Measurements from ENCODE around the gene HOMER2. TPM values are rescaled to one million over a fixed set of nuclear protein-coding genes. Genes with fewer than 3 reads are reported as not detected.

Gene HOMER2
- total and polyA plus RNA-seq, 2 of the 13 experiments (the other 11 are each of a cell fraction or from before 2014, with no cell fraction given): 12.9 to 14.1 TPM

DNA sequence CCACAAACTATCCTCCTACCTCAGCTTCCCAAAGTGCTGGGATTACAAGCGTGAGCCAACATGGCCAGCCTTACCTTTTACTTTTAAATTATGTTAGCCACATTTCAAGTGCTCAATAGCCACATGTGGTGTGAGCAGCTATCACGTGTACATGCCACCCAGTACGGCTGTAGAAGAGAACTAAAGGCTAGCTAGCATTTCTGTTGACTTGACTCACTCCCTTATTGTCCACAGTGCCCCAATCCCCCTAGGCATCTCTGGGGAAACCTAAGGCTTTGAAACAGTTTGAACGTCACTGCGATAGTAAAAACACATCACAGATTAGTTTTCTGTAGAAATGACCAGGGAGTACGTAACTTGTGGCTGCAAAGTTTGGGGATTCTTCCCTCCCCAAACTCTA is 46.9 kb upstream of the HOMER2 start:
- intact Hi-C loops (cut with micrococcal nuclease; ENCODE audit: unreplicated experiment): no loop called here
- ATAC-seq: no peak
- no peak overlapping the region for H3K4me2 ChIP-seq (ENCODE audit: low read depth, low read length)
- CTCF ChIA-PET (ENCODE audit: low intra/inter-chr PET ratio, low total read pairs): interaction anchor here (1.9 kb wide), 1 partner anchor 150 kb away, joined by 17 read pairs; no protein-coding TSS in a partner anchor
- H4K20me1 ChIP-seq (ENCODE audit: insufficient read depth, low read length): no peaks in the 10 kb centered on the region
- no peak for FAIRE-seq
- WGBS (ENCODE audit: low lambda C conversion rate): over 99% methylated on average over 6 of the region's 6 CpGs
- H3K9ac ChIP-seq (ENCODE audit: insufficient read depth, low read depth, low read length): no peak overlapping the region
- in situ Hi-C loops (cut with HindIII; ENCODE audit: extremely low pct_ligation_motif_present, low pct_unique_long_range_greater_than_20kb): no loop called here
- no peak overlapping the region for H2AFZ ChIP-seq (ENCODE audit: low read length)
- H3K4me1 ChIP-seq (ENCODE audit: insufficient read depth, low read length): no peaks in the 10 kb centered on the region
- no TSS peak for BruUV-seq (replicated peaks)
- no peaks in the 10 kb centered on the region for H3K79me2 ChIP-seq (ENCODE audit: insufficient read depth, low read length)
- POLR2A ChIA-PET: interaction anchor here (1.2 kb wide), 1 partner anchor 12 kb away, joined by 4 read pairs; the partner anchor contains the start of gene C15orf40
- H3K9me3 ChIP-seq (ENCODE audit: low read length): no peaks in the 10 kb centered on the region
- H3K27me3 ChIP-seq (ENCODE audit: control insufficient read depth in 1 of 2, insufficient read depth in 2 of 2, low read length in 2 of 2): no peaks in the 10 kb centered on the region
- H3K36me3 ChIP-seq (replicated peaks in 1 of 2; ENCODE audit: control insufficient read depth in 1 of 2, insufficient read depth in 2 of 2, low read length in 2 of 2): no peaks in the 10 kb centered on the region; a peak in 1 of 5 replicates
- no peak overlapping the region for H3K27ac ChIP-seq (ENCODE audit: extremely low read length, insufficient read depth, low read length)
- no peak for DNase-seq (ENCODE audit: low spot score)
- no peak overlapping the region for H3K4me3 ChIP-seq (replicated peaks in 1 of 3; ENCODE audit: insufficient read depth in 1 of 3, low read depth in 2 of 3, low read length in 3 of 3)
- TF ChIP-seq GLI4 (CRISPR knock-in tag; IDR thresholded peaks at IDR 0.05; ENCODE audit: borderline replicate concordance) (no peak), KMT2B (CRISPR knock-in tag; IDR thresholded peaks at IDR 0.05) (no peak), ZNF333 (CRISPR knock-in tag; IDR thresholded peaks at IDR 0.05; ENCODE audit: borderline replicate concordance) (no peak), ZNF678 (CRISPR knock-in tag; IDR thresholded peaks at IDR 0.05) (no peak), RARG (CRISPR knock-in tag; IDR thresholded peaks at IDR 0.05; ENCODE audit: low read depth) (no peak), ZNF781 (CRISPR knock-in tag; IDR thresholded peaks at IDR 0.05; ENCODE audit: borderline replicate concordance, not compliant biosample characterization) (no peak), ZNF567 (CRISPR knock-in tag; IDR thresholded peaks at IDR 0.05; ENCODE audit: borderline replicate concordance) (no peak), BCL3 (CRISPR knock-in tag; IDR thresholded peaks at IDR 0.05) (no peak), ZNF234 (CRISPR knock-in tag; conservative IDR thresholded peaks at IDR 0.05) (no peak), ZNF335 (CRISPR knock-in tag; IDR thresholded peaks at IDR 0.05) (no peak), ATF3 (CRISPR knock-in tag; IDR thresholded peaks at IDR 0.05) (no peak)
- TF ChIP-seq, protein P1, sequence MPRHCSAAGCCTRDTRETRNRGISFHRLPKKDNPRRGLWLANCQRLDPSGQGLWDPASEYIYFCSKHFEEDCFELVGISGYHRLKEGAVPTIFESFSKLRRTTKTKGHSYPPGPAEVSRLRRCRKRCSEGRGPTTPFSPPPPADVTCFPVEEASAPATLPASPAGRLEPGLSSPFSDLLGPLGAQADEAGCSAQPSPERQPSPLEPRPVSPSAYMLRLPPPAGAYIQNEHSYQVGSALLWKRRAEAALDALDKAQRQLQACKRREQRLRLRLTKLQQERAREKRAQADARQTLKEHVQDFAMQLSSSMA (CRISPR knock-in tag; IDR thresholded peaks at IDR 0.05): no peak
- TF ChIP-seq, protein P2, sequence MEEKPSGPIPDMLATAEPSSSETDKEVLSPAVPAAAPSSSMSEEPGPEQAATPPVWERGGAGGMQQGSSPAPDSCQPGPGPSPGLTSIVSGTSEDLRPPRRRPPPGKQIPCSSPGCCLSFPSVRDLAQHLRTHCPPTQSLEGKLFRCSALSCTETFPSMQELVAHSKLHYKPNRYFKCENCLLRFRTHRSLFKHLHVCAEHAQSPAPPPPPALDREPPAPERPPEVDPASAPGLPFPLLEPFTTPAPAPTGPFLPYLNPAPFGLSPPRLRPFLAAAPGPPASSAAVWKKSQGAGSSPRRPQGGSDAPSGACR (CRISPR knock-in tag; IDR thresholded peaks at IDR 0.05): no peak
- TF ChIP-seq, protein P3, sequence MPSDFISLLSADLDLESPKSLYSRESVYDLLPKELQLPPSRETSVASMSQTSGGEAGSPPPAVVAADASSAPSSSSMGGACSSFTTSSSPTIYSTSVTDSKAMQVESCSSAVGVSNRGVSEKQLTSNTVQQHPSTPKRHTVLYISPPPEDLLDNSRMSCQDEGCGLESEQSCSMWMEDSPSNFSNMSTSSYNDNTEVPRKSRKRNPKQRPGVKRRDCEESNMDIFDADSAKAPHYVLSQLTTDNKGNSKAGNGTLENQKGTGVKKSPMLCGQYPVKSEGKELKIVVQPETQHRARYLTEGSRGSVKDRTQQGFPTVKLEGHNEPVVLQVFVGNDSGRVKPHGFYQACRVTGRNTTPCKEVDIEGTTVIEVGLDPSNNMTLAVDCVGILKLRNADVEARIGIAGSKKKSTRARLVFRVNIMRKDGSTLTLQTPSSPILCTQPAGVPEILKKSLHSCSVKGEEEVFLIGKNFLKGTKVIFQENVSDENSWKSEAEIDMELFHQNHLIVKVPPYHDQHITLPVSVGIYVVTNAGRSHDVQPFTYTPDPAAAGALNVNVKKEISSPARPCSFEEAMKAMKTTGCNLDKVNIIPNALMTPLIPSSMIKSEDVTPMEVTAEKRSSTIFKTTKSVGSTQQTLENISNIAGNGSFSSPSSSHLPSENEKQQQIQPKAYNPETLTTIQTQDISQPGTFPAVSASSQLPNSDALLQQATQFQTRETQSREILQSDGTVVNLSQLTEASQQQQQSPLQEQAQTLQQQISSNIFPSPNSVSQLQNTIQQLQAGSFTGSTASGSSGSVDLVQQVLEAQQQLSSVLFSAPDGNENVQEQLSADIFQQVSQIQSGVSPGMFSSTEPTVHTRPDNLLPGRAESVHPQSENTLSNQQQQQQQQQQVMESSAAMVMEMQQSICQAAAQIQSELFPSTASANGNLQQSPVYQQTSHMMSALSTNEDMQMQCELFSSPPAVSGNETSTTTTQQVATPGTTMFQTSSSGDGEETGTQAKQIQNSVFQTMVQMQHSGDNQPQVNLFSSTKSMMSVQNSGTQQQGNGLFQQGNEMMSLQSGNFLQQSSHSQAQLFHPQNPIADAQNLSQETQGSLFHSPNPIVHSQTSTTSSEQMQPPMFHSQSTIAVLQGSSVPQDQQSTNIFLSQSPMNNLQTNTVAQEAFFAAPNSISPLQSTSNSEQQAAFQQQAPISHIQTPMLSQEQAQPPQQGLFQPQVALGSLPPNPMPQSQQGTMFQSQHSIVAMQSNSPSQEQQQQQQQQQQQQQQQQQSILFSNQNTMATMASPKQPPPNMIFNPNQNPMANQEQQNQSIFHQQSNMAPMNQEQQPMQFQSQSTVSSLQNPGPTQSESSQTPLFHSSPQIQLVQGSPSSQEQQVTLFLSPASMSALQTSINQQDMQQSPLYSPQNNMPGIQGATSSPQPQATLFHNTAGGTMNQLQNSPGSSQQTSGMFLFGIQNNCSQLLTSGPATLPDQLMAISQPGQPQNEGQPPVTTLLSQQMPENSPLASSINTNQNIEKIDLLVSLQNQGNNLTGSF (CRISPR knock-in tag; IDR thresholded peaks at IDR 0.05): no peak
